HG03066 (cell line): ENCODE measurements around the gene SH3RF3.

Experiments used
- ATAC-seq: cut with Tn5 transposase; IDR thresholded peaks from one replicate; pipeline ENCODE4 v1.9.1; 2021; ENCODE audit warnings: low read depth; ENCODE audit not compliant: unreplicated experiment

SH3RF3 gene

DNA sequence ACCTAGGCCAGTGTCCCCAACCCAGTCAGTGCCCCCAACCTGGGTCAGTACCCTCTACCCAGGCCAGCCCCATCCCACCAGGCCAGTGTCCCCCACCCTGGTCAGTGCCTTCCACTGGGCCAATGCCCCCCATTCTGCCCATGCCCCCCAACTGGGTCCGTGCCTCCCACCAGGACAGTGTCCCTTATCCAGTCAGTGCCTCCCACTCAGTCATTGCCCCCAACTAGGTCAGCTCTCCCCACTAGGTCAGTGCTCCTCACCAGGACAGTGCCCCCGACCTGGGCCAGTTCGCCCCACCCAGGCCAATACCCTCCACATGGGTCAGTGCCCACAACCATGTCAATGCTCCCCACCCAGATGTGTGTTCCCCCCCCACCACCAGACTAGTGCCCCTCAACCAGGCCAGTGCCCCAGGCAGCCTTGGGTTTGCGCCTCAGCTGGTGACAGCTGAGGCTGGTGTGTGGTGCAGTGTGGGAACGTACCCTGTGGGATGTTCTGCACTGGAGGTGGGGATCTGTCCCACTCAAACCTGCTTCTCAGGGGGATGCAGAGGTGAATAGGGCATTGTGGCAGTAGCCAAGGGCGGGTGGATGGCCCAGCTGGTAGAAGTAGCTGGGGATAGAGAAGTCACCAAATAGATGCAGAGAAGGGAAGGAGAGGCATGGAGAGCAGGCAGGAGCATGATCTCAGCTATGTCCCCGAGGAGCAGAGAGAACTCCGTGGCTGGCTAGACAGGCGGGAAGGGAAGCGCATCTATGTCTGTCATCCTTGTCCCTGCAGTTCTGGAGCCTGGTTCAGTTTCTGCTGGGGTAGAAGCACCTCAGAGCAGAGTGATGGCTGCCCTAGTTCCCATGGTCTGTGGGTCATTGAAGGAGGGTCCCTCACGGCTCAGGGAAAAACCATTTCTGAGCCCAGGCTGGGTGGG is 168.8 kb downstream of the SH3RF3 start:
- no peak for ATAC-seq

DNA sequence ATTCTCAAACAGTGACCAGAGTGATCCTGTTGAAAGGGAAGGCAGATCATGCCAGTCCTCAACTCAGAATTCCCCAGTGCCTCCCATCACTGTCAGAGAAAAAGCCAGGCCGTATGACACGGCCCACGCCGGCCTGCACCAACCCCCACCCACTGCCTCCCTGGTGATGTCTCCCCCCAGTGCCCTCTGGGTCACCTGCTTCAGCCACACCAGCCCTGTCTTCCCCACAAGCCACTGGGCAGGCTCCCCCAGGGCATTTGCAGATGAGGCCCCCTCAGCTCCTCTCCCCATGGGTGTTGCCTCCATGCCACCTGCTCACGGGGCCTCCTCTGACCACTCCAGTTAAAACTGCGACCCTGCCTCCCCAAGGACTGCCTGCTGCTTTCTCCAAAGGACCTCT is 169.8 kb downstream of the SH3RF3 start:
- no peak for ATAC-seq

GRCh38 chr2:109299536-109299935 is 170.5 kb downstream of the SH3RF3 start:
- ATAC-seq: no peak

GRCh38 chr2:109300582-109300981 is 171.6 kb downstream of the SH3RF3 start:
- no peak for ATAC-seq

DNA sequence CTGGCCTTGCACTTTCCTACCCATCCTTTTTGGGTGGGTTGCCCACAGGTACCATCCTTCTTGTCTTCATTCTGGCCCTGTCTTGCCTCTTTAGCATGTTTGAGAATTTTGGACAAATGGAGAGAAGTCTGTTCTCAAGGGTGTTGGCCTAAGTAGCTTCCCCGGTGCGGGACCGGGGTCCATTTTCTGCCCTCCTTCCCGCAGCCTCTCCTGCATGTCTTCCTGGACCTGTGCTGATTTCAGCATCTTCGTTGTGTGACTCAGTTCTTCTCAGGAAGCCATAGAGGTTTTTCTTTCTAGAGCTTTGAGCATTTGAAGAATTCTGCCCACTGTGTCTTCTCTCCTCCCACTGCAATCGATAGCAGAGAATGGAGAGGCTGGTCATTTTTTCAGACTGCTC is 172.7 kb downstream of the SH3RF3 start:
- no peak for ATAC-seq

- no peak for ATAC-seq
Observed at GRCh38 chr2:109302319-109302718, 173.3 kb downstream of the SH3RF3 start.

GRCh38 chr2:109304242-109304641 is 175.2 kb downstream of the SH3RF3 start:
- no peak for ATAC-seq

- ATAC-seq: no peak
Observed at GRCh38 chr2:109304731-109305470, 175.9 kb downstream of the SH3RF3 start.

GRCh38 chr2:109305490-109306167 is 176.6 kb downstream of the SH3RF3 start:
- no peak for ATAC-seq

- ATAC-seq: no peak
Observed at GRCh38 chr2:109306190-109306589, 177.2 kb downstream of the SH3RF3 start.

- no peak for ATAC-seq
Observed at GRCh38 chr2:109311771-109312170, 182.8 kb downstream of the SH3RF3 start.

GRCh38 chr2:109312902-109313301 is 183.9 kb downstream of the SH3RF3 start:
- no peak for ATAC-seq

GRCh38 chr2:109313343-109313742 is 184.3 kb downstream of the SH3RF3 start:
- ATAC-seq: no peak

DNA sequence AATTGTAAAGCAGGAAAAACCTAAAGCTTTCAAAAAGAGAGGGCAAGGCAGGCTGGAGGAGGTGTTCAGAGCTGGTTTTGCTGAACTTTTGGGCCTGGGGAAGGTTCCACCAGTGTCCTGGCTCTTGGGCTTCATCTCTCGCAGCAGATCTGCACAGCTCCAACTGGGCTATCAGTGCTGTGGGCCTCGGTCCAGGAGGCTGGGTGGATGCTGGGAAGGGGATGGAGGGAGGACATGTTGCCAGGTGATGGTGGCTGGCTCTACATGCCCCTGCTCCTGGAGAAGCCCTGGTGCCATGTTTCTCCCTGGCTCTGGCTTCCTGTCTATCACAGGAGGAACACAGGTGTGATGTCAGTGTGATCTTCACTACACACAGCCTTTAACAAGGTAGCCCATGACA is 187.1 kb downstream of the SH3RF3 start:
- no peak for ATAC-seq

- ATAC-seq: no peak
Observed at GRCh38 chr2:109317471-109318095, 188.6 kb downstream of the SH3RF3 start.

DNA sequence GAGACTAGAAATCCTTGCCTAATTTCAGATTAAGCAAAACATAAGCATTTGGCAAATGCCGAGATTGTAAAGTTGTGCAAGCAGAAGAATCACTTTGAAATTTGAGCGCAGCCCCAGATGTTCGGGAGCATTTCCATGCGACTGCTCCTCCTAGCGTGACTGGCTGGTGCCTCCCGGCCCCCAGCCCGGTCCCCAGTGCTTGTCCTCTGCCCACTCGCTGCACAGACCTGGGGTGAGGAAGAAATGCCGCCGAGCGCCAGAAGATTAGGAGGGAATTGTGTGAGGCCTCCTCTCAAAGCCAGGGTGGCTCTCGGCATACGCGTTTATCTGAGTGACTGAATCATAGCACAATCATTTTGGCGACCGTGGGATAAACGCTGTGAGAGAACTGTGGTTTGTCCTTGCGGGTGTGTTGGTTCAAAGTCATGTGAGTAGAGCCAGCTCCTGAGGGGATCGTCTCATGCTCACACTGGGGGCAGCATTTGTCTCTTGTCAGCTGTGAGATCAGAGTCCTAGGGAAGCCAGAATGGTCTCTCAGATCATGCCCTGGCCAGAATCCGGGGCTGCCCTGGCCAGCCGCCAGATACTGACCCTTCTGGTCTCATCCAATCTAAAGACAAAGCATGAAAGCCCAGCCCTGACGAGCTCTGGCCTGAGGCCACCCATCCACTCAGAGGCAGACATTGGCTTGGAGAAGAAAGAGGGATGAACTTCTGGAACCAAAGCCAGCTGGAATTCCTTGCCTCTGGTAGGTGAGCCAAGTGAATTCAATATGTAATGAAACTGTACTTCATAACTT is 189.3 kb downstream of the SH3RF3 start:
- no peak for ATAC-seq

DNA sequence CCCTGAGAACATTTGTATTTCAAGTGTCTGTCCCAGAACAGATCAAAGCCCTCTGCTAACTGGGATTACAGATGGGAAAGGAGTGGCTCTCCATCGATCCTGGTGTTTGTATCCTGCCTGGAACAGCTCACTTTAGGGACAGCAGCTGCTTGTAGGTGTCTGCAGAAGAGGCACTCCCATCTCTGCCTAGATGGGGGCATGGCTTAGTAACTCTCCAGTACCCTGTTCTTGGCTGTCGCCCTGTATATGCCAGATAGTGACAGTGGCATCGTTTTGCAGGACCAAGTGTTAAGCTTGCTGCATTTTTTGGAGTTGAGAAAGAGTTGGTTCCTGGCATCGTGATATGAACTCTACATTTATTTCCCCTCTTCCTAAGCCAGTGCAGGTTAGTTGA is 189.9 kb downstream of the SH3RF3 start:
- ATAC-seq: no peak

DNA sequence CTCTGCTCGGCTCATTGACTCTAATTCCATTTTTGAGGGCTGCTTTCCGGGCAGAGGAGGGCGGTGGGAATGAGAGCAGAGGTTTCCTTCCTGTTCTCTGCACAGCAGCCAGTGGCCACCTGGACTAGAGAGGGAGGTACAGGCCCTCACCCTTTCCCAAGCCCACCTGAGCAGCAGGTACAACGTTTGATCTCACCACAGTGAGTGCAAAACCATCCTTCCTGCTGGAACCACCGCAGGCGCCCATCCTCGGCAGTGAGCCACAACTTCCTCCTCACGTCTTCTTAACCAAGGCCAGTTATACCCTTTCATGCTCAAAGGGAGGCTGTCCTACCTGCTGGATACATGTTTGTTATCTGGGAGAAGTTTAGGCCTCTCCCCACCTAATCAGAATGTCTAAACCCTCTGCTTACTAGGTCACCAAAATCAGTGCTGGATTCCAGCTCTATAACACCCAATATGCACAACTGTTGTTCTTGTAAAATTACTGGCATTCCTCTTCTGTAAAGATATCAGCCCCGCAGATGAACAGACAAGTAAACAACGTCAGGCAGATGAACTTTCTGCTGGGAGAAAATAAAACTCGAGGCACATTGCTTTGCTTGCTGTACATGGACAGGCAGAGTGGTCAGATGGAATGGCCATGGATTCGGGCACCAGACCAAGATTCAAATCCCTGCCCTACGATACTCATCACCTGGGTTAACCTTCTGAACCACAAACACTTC is 191.4 kb downstream of the SH3RF3 start:
- no peak for ATAC-seq

- ATAC-seq: no peak
Observed at GRCh38 chr2:109321570-109321969, 192.6 kb downstream of the SH3RF3 start.
